Muscle of arm (tissue), 12 donors: Measurements from ENCODE around the gene TMEM170B. TPM values are rescaled to one million over a fixed set of nuclear protein-coding genes. Genes with fewer than 3 reads are reported as not detected.

Experiments used
- DNase-seq: peaks from one replicate; pipeline ENCODE4 v3.0.0-alpha.2; 2013
- polyA plus RNA-seq, 12 donors: library from polyadenylated mRNA; unstranded; fragments of 120-200 nt; gene quantifications; one replicate each; pipeline ENCODE4 v1.2.1, GENCODE V29; 2013; ENCODE audit not compliant: insufficient read length in 12 of 12

Gene TMEM170B
- polyA plus RNA-seq, 12 donors = 3.8 to 9.2 (median 6.3) TPM; not detected in 1

DNA sequence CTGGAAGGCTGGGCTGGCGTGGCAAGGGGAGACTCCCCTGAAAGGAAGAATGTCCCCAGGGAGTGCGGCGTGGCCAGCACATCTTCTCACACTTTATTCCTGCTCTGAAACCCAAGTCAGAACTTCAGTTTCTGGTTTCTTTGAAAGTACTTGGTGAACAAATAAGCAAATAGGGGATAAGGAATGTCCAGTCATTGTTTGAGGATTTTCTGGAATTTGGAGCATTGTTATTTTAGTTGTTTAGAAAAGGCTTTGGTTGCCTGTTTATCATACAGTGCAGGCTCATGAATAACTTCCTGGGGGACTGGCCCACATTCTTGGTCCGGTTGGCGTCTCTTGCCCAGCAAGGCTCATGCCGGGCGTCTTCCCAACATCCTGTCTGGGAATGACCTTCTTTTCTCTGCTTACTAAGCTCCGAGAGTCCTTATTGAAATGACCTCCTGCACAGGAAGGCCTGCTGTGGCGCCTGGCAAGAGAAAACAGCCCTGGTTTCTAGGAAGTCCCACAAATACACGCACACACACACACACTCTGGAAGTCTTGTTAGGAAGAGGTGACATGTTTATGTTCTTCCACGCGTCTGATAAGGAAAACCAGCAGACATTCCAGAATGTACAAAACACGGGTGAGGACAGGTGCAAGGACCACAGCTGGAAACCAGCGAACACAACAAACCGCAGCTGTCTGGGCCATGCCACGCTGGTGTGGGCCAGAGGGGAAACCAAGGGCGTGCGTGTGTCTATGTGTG lies 71.9 kb downstream of the TMEM170B start:
- DNase-seq = no peak

DNA sequence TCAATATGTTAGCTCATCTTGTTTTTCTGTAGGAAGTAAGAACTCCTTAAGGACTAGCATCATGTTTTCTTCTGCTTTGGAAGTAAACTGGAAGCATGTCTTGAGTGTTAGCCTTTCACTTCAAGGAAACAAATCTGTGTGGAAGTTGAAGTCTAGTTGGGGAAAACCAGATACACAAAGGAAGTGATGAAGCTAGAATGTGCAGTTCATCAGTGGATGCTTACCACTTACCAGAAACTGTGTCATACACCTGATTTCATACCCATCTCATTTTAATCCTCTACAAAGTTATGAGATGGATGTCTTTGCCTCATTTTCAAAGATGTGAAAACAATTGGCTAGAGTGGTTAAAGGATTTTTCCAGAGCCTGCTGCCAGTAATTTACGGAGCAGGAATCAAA lies 75.8 kb downstream of the TMEM170B start:
- DNase-seq = no peak

DNA sequence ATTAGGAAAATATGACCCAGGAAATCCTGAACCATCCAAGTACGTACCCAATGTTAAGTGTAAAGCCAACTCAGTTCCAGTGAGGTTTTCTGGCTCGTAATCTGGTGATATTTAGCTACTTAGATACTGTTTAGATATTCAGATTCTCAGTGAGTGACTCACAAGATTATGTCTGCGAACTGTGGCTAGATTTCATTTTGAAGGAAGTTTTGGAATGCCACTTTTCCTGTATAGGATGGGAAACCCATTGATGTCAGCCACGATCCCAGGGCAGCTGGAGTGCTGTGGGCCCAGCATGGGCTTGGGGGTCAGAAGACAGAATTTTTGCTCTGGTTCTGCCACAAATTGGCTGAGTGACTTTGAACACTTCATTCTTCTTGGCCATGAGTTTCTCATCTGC lies 76.3 kb downstream of the TMEM170B start:
- no peak for DNase-seq

DNA sequence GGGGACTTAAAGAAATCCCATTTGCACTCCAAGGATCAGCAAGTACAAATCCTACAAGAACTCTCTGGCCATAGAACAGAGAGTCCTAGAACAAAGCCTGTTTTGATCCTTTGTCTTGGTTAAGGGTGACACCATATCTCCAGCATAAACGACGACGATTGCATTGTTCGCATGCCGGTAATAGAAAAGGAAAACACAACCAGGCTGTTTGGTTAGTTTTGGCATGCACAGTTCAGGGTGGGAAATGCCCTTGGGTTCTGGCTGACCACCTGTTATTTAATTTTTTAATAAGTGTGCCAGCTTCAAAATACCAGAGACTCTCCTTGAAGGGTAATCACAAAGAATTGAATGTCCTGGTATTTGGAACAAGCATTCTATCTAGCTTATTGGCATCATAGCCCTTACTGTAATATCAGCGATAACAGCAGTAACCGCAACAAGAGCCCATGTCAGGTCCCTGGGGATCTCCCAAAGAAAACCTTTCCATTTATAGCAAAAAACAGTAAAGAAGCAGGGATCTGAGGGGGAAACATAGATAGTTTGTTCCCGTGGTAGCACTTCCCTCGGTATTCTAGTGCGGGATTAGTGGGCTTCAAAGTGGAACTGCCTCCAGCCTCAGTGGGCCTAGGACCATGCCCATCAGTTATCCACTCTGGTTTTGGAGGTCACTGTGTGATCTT lies 77.1 kb downstream of the TMEM170B start:
- DNase-seq = no peak

GRCh38 chr6:11615214-11615602 lies 77.7 kb downstream of the TMEM170B start:
- no peak for DNase-seq

- no peak for DNase-seq
Measured at GRCh38 chr6:11616200-11616611, 78.7 kb downstream of the TMEM170B start.

DNA sequence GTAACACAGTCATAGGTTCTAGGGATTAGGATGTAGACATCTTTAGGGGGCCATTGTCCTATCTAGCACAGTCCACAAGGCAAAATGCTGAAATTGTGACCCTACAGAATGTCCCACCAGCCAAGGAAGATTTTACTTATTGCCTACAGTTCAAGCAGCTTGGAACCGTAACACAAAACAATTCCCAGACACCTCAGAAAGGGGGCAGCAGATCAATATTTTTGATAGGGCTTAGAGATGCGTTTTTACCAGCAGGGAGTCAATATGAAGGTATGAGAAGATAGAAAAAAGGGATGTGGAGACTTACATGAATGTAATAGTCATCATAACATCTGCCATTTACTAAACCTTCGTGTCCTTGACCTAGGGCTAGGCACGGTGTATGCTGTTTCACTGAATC lies 81.0 kb downstream of the TMEM170B start:
- no peak for DNase-seq

DNA sequence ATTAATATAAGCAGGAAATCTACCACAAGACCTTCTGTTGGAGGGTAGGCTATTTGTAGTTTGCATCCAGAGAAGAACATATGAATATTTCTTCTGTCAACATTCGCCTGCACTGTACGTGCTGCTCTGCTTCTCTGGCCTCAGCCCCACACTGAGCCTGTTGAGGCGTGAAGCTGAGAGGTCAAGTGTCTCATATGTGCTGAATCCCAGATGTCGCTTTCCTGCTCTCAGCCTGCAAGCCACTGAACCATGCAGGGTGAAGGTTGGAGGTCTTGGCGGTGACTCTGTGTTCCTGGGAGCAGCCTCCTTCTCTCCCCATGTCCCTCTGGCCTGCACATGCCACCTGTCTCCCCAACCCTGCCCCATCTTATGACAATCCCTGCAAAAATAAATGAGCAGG lies 83.6 kb downstream of the TMEM170B start:
- DNase-seq = no peak

DNA sequence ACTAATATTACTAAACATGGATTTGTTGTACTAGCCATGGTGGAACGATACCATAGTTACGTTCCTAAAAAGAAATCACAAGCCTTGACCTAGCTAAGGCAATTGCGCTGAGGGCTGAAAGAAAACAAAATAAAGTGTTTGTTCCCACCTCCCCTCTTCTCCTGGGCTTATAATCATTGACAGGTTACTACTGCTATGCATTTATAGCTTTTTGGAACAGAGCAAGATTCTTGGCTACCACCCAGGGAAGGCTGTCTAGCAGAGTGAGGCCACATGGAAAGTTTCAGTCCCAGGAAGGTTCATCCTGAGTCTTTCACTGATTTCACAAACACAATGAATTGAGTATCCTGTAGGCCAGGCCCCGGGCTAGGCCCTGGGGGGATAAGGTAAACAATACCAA lies 84.6 kb downstream of the TMEM170B start:
- peak; percentile 54 for DNase-seq

DNA sequence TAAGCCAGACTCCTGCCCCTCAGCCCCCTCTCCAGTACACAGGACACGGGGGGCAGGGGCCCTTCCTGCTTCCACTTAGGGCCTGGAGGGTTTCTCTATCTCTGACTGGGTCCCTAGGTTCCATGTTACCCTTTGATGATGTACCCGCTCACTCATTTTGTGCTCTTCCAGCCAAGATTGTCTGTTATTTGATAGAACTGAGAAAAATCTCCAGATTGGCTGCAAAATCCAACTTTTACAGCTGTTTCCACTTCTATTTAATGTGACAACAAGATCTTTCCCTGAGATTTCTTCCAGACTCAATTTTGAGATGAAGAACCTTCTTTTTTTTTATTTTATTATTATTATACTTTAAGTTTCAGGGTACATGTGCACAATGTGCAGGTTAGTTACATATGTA lies 85.7 kb downstream of the TMEM170B start:
- DNase-seq = no peak

GRCh38 chr6:11625302-11625701 lies 87.8 kb downstream of the TMEM170B start:
- no peak for DNase-seq

GRCh38 chr6:11626356-11626755 lies 88.8 kb downstream of the TMEM170B start:
- DNase-seq = no peak

DNA sequence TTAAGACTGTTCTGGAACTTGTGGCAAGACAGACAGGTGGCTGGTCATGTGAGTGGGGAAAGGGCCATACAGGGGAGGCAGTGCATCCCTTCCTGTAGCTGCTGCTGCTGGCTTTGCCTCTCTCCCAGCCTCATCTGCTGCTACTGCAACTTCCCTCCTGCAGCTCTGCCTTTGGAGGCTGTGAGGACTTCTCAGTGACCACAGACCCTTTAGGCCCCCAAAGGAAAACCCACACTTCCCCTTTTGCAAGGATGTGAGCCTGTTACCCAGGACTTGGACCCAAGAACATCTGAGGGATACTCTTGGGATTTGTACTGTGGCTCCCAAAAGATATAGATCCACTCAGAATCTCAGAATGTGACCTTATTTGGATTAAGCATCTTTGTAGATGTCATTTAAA lies 91.0 kb downstream of the TMEM170B start:
- no peak for DNase-seq

DNA sequence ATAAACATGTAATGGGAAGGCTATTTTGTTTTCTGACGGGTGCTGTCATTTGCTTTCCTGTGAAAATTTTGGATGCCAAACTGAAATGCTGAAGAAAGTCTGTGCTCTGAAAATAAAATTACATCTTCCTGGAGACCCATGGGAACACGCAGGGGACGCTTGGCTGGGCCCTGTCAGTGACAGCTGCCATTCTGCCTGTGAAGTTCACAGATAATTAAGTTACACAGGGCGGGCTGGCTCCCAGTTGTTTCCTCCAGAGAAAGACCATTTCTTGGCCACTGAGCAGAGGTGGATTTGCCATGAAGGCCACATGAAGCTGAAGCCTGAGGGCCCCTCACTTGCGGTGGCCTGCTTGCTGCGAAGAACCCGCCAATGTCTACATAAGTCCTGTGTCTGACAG lies 93.5 kb downstream of the TMEM170B start:
- no peak for DNase-seq

DNA sequence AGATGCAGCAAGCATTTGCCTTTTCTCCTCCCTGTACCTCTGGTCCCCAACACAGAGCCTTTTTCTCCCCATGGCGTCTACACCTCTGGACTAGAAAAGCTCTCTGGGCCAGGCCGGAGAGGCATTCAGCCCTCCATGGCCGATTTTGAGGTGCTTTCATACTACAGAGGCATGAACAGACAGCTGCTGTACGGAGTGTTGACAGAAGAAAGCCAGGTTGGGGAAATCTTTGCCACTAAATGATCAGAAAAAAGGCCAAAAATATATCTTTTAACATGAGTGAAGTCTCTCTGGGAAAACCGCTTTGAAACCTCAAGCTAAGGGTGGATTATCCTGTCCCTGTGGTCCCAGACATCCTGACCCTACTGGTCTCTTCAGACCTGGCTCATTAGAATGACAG lies 94.0 kb downstream of the TMEM170B start:
- no peak for DNase-seq

DNA sequence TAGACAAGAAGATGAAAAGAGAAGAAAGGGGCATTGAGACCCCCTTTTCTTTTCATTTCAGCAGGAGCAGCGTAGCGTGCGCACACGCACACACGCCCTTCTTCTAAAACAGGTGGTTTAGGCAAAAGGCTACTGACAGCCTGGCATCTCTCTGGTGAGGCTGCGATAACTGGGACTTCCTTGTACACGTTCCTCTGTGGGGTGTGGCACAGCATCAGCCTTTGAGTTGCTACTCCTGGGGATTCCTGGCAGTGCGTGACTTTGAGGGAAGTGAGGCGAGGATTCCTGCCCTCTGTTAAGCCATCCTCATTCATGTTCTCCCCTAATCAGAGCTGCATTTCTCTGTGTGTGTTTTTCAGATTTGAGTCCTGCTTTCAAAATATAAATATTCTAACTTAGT lies 94.7 kb downstream of the TMEM170B start:
- DNase-seq = no peak

DNA sequence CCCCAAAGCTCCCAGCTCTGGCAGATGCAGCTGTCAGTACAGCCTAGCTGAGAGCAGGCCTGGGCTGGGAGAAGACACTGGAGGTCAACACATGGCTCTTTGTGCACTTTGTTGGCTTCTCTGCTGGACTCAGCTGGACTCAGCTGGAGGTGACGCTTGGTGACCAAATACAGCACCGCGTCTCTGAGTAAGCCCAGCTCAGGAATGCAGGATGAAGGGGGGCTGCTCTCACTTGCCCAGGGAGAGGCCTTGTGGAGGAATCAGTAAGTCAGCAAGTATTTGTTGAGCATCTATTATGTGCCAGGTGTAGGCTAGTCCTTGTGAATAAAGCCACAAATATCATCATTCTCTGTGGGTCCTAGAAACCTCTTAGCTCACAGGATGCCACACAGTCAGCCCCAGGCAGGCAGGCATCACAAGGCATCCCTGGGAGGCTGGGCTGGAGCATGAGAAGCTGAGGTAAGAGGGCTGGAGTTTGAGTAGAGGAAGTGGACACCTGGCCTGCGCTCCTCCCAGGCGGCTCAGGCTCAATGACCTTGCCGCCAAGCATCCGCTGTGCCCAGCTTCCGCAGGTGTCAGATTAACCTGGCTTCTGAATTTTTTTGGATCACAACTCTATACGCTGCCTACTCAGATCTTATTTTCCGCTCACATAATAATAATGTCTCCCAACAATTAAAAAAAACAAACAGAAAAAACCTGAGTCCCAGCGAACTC lies 95.4 kb downstream of the TMEM170B start:
- no peak for DNase-seq

Other genes starting within 250 kb of the TMEM170B start
- 1 to 10 TPM in 3 of 12 donors, under 1 TPM in 6, not detected in 3; 0.46 to 6.3 (median 0.70) TPM for gene ADTRP, start 241.1 kb downstream of the TMEM170B start, polyA plus RNA-seq